GM21825 (cell line): ENCODE results near the gene COP1.

Source experiments
- ATAC-seq: cut with Tn5 transposase; IDR thresholded peaks from one replicate; pipeline ENCODE4 v1.9.1; 2021; ENCODE audit warnings: mild to moderate bottlenecking, moderate library complexity; ENCODE audit not compliant: unreplicated experiment

Gene COP1

DNA sequence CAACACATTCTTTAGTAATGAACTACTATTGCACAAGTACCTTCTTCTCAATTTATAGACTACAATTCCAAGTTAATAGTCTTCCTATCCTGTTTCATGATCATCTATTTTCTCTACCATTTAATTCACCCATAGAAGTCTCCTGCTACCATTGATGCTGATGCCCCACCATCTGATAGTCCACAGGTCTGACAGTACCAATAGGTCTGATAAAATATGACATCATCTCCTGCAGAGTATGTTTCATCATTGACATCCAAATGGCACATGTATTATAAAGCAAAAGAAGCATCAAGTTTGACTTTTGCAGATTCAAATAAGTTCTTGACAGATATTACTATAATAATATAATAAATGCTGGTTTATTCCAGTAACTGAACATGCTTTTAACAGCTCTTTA lies 5.5 kb downstream of the COP1 start:
- no peak for ATAC-seq

DNA sequence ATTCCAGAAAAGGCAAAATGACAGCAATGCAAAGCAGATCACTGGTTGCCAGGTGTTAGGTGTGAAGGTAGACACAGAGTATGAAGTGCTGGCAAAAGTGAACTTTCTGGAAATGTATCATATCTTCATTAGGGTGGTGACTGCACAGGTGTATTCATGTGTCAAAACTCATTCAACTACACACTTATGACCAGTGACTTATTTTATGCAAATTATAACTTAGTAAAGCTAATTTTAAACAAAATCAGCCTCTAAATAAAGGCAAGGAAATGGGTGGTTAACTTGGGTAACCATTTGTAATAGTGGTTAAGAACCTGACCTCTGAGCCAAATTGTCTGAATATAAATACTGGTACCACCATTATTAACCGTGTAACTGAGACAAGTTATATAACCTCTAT lies 7.4 kb downstream of the COP1 start:
- no peak for ATAC-seq

DNA sequence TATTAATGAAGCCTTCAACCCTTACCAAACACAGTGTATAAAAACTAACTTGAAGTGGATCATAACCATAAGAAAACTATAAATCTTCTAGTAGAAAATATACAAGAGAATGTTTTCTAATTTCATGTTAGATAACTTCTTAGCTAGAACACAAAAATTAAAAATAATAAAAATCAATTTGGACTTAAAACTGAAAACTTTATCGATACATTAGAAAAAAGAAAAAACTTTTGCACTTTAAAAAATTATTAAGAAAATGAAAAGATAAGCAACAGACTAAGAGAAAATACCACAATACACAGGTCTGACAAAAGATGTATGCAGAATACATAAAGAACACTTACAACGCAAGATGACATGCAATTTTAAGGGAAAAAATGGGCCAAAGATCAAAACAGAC lies 8.7 kb downstream of the COP1 start:
- ATAC-seq = no peak

DNA sequence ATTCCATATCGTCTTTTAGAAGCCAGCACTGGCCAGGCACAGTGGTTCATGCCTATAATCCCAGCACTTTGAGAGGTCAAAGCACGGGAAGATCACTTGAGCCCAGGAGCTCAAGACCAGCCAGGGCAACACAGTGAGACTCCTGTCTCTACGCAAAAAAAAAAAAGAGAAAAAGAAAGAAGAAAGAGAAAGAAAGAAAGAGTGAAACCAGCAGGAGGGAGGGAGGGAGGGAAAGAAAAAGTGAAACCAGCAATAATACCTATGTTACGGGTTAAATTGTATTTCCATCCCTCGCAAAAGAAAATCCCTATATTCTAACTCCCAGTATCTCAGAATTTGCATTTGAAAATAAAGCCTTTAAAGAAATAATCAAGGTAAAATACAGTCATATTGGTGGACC lies 10.4 kb downstream of the COP1 start:
- no peak for ATAC-seq

DNA sequence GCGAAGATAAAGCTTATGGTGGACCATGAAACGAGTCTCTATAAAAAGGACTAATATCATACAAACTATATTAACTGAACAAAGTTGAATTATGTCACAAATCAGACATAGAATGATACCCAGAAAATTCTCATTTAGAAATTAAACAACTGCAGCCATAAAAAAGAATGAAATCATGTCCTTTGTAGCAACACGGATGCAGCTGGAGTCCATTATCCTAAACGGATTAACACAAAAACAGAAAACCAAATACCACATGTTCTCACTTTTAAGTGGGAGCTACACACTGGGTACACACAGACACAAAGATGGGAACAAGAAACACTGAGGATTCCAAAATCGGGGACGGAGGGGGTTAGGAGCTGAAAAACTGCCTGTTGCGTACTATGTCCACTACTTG lies 11.5 kb downstream of the COP1 start:
- no peak for ATAC-seq

DNA sequence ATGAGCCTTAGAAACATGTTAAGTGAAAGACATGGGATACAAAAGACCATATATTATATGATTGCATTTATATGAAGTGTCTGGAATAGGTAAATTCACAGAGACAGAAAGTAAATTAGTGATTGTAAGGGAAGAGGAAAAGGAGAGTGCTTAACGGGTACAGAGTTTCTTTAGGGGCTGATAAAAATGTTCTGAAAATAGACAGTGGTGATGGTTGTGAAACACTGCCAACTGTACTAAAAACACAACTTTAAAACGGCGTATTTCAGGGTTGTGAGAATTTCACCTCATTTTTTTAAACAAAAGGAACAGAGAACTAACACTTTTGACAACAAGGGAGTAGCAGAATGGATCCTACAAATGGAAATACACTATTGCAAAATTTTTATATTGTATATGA lies 13.4 kb downstream of the COP1 start:
- ATAC-seq = no peak

DNA sequence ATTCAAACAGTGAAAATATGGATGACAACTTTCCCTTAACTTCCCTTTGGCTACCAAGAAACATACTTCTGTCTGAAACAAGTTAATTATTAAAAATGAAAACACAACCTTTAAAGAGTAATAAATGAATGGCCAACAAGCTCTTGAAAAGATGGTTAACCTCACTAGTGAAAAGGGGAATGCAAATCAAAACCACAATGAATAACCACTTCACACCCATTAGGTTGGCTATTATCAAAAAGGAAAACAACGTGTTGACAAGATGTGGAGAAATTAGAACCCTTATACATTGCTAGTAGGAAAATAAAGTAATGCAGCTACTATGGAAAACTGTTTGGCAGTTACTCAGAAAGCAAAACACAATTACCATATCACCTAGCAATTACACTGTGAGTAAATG lies 14.1 kb downstream of the COP1 start:
- ATAC-seq = peak; percentile 92

DNA sequence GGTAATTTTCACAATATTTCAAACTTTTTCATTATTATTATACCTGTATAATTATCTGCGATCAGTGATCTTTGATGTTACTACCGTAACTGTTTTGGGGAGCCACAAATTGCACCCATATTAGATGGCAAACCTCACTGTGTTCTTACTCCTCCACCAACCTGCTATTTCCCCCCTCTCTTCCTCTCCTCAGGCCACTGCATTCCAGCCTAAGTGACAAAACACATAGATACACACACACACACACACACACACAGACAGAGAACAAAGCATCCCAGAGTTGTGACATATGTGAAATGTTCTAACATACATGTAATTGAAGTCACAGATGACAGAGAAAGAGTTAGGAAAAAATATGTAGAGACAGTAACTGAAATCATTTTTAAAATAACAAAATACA lies 18.5 kb downstream of the COP1 start:
- no peak for ATAC-seq

DNA sequence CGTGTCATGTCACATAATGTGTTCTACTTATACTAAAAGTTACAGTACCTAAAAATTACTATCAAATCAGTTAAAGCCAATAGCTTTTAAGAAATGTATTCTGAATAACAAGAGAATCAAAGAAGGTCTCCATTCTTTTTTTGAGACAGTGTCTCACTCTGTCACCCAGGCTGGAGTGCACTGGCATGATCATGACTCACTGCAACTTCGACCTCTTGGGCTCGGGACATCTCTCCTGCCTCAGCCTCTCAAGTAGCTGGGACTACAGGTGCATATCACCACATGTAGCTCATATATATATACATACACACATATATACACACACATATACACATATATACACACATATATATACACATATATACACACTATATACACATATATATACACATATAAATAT lies 20.1 kb downstream of the COP1 start:
- no peak for ATAC-seq

DNA sequence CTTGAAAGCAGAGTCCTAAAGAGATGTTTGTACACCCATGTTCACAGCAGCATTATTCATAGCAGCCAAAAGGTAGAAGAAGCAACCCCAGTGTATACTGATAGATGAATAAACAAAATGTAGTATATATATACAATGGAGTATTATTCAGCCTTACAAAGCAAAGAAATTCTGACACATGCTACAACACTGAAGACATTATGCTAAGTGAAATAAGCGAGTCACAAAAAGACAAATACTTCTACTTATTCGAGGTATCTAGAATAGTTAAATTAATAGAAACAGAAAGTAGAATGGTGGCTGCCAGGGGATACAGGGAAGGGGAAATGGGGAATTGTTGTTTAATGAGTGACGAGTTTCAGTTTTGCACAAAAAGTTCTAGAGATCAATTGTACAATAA lies 23.5 kb downstream of the COP1 start:
- no peak for ATAC-seq

DNA sequence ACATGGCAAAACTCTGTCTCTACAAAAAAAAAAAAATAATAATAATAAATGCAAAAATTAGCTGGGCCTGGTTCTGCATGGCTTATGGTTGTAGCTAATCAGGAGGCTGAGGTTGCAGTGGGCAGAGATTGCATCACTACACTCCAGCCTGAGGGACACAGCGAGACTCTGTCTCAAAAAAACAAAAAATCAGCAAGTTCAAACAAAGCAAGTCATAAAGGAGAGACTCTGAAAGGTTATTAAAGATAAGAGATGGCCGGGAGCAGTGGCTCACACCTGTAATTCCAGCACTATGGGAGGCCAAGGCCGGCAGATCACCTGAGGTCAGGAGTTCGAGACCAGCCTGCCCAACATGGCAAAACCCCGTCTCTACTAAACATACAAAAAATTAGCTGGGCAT lies 28.8 kb downstream of the COP1 start:
- ATAC-seq = no peak

DNA sequence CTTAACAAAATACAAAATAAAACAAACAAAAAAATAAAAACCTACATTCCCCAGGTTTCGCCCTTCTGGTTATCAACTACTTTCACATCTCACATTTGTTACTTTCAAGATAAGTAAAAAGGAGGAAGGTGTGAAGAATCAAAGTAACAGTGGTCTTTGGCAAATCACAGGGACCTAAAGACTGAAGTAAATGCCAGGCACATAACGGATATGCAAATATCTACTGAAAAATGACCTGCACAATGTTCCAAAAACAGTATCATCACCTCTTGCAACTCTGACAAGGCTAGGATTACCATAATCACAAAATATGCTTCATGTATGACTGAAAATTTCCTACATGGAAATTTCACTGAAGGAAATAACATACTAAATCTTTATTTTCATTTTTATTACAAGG lies 29.3 kb downstream of the COP1 start:
- peak; percentile 82 for ATAC-seq

DNA sequence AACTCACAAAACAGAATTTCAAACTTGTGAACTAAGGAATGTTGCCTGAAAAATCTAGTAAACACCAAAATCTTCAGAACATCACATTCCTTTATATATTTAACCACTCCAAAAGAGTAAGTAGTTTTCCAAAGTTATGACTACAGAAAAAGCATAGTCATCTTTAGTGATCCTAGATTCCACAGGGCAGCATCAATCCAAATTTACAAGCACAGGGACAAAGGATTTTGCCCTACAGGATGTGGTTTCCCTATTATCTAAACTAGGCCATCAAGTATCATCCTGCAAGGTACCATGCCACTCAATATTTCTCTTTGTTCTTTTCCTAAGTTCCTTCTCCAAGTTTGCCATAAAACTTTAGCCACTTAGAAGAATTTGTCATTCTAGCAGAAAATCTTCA lies 33.0 kb downstream of the COP1 start:
- ATAC-seq = no peak

DNA sequence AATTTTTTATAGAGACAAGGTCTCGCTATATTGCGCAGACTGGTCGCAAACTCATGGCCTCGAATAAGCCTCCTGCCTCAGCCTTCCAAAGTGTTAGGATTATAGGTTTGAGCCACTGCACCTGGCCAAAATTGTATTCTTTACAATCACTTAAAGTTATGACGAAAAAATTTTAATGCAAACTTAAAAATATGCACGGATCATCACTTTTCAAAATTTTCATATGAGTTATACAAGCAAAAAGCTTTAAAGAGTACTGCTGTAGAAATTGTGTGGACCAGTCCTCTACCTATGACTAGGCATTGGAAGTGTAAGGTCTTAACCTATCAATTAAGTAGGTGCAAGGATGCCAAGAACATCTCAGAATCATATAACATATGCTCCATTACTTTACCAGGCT lies 34.9 kb downstream of the COP1 start:
- ATAC-seq = no peak

DNA sequence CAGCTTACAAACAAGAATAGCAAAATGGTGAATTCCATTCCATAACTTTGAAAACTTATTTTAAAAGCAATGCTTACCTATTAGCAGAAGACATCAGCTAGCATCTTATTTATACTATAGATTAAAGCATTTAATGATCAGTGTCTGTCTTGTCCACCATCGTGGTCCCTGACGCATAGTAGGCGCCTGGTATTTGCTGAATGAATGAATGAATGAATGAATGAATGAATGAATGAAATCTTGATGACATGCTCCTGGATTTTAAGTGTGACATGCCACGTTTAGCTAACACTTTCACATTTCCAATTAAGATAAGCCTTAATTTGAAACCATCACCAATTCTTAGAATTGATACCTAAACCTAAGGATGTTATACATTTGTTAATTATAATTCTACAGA lies 39.9 kb downstream of the COP1 start:
- ATAC-seq = no peak

DNA sequence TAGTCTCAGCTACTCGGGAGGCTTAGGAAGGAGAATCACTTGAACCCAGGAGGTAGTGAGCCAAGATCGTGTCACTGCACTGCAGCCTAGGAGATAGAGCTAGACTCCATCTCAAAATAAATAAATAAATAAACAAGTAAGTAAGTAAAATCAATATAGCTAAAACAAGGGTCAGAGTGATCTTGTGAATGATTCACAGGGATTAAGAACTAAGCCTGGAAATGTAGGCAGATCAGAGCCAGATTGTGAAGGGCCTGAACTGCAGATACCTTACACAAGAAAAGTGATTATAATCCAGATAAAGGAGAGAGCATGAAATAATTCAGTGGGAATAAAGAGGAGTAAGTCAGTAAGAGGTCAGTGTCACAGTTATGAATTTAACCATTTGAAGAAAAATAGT lies 41.5 kb downstream of the COP1 start:
- no peak for ATAC-seq

DNA sequence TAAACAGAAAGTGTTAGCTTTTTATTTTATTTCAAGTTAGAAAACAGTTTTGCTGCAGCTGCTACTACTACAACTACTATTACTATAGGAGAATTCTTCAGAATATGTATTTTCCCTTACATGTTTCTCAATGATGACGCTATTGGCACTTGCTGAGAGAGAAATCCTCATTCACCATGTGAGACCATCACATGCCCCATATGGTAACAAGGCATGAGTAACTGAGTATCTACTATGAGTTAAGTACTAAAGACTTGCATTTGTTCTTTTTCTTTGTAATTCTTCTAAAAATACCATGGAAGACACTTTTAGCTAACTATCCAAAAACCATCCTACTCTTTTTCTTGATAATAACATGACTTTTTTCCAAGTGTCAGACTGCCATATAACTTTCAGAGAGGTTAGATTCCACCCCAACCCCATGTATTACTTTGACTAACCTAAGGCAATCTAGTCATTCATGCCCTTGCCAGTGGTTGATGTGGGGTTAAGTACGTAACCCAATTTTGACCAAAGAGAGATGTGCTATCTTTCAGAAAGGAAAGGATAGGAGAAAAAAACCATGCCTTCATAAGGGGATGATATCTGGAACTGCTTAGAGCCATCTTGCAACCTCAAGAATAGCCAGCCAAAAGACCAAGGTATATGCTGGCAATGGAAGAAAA lies 42.9 kb downstream of the COP1 start:
- no peak for ATAC-seq

DNA sequence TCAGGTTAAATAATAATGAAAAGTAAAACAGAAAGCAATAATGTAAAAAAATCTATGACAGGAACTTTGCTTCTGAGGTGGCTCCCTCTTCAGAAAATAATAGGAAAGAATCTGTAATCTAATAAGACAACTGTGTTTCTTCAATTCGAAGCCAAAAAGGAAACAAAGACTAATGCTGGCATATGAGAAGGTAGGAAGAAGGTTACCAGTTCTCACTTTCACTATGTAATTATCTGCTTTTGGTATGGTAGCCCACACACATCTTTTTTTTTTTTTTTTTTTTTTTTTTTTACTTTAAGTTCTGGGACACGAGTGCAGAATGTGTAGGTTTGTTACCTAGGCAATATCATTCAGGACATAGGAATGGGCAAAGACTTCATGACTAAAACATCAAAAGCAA lies 47.1 kb downstream of the COP1 start:
- no peak for ATAC-seq

DNA sequence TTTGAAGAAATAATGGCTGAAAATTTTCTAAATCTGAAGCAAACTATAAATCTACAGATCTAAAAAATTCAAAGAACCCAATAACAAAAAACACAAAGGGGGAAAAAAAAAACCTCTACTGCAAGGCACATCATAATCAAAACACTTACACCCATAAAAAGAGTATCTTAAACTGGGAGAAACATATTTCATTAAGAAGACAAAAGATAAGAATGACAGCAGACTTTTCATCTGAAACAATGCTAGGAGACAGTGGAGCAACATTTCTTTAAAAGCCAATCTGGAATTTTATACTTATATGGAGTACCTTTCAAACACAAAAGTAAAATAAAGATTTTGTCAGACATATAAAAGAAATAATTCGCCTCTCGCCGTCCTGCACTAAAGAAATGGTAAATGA lies 49.1 kb downstream of the COP1 start:
- no peak for ATAC-seq

DNA sequence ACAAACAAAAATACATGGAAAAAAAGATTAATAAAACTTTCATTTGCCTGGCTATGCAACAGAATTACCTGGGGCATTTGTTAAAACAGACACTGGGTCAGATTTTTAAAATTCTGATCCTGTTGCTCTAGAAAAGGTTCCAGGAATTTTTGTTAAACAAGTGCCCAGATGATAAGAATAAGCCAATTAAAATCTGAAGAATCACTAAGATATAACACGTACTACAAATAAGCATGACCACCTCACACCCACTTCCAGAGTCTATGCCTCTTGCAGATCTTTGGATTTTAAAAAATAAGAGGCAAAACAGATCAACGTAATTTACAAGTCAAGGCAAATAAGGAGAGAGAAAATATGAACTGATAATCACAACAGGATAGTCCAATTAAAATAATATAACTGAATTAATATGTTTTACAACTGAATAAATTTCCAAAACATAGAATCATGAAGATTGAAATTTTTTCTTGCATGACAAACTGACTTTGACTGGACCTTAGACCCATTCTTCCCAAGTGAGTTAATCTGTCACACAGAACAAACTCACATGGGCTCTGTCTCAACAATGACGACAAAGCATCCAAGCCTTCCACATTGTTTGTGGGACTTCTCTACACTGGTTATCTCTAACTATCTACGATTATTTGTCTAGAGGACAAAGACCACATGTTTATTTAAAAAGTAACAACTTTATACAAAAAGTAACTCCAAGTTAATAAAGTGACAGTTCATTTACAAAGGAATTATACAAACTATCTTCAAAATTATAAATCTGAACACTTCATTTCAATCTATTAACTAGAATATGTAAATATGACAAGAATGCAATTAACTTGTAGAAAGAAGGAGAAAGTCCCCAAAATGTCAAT lies 56.9 kb downstream of the COP1 start:
- ATAC-seq = no peak

DNA sequence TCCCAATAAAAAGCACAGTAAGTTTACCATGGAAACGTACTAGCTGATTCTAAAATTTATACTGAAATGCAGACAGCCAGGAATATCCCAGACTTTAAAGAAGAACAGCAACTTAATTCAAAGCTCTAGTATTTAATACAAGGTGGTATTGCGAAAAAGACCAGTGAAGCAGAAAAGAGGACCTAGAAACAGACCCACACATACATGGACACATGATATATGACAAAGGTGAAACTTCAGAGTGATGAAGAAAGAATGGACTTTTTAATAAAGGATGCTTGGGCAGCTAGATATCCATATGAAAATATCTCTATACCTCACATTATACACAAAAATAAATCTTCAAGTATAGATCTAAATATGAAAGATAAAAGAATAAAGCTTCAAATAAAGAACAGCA lies 62.6 kb downstream of the COP1 start:
- no peak for ATAC-seq

DNA sequence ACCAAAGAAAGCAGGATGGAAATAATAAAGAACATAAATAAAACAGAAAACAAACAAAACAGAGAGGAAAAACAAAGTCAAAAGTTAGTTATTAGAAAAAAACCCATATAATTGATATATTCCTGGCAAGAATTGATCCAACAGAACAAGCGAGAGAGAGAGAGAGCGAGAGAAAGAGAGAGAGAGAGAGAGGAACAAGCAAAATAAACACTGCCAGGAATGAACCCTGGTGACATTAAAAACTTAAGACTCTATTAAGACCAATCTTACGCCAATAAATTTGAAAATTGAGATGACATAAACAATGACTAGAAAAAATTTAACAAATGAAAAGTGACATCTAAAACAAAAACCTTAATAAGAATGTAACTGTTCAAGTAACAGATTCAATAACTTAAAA lies 64.1 kb downstream of the COP1 start:
- no peak for ATAC-seq

DNA sequence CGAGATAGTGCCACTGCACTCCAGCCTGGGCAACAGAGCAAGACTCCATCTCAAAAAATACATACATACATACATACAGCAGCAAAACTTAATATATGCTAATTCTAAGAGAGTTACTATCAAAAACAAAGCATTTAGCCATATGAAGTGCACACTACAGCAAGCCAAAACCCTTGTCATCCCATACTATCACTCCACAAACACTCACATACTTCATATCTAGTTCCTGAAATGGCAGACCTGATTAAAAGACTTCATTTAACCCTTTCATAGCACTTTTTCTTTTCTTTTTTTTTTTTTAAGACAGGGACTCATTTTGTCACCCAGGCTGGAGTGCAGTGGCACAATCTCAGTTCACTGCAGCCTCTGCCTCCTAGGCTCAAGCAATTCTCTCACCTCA lies 65.6 kb downstream of the COP1 start:
- no peak for ATAC-seq
